Rectal smooth muscle tissue (tissue), 1 donor: ENCODE data around the gene MYH9.

Experiments
- H3K27ac ChIP-seq: one replicate; pipeline ENCODE4 v1.7.0; 2013; ENCODE audit warnings: low read depth, low read length, inconsistent platforms
- H3K27me3 ChIP-seq: one replicate; pipeline ENCODE4 v1.7.0; 2013; ENCODE audit warnings: low read length; ENCODE audit not compliant: control insufficient read depth, insufficient read depth
- H3K36me3 ChIP-seq: one replicate; pipeline ENCODE4 v1.7.0; 2013; ENCODE audit warnings: low read length; ENCODE audit not compliant: control insufficient read depth, insufficient read depth
- H3K4me1 ChIP-seq: one replicate; pipeline ENCODE4 v1.7.0; 2013; ENCODE audit warnings: low read length; ENCODE audit not compliant: control insufficient read depth, insufficient read depth
- H3K4me3 ChIP-seq: one replicate; pipeline ENCODE4 v1.7.0; 2013; ENCODE audit warnings: low read length
- H3K9ac ChIP-seq: one replicate; pipeline ENCODE4 v1.7.0; 2013; ENCODE audit warnings: low read length

The MYH9 gene

DNA sequence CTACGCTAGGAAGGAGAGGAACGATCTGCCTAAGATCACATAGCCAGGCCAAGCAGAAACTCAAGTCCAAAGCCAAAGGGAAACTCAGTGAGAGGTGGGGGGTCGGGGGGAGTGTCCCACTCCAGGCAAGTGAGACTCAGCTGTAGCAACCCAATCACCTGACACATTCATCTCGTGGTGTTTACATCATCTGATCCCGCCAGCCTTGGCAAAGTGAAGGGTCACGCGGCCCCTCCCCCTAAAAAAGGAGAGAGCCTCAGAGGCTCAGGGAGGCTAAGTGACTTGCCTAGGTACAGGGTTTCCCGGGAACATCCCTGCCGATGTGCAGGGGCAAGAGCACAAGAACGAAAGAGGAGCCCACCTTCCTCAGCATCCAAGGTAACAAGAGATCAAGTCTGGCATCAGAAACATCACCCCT is 21.5 kb downstream of the MYH9 start:
- Histone ChIP-seq H3K4me1 (peaks cover 91% of the 10 kb centered on the region), H3K4me3 (no peak overlapping the region), H3K36me3 (no peaks in the 10 kb centered on the region), H3K27me3 (no peaks in the 10 kb centered on the region), H3K27ac (peak overlapping the region; percentile 94), H3K9ac (no peak overlapping the region)

- Histone ChIP-seq H3K4me1 (peaks cover 91% of the 10 kb centered on the region), H3K9ac (no peak overlapping the region), H3K27ac (peak overlapping the region; percentile 94), H3K4me3 (no peak overlapping the region), H3K36me3 (no peaks in the 10 kb centered on the region), H3K27me3 (no peaks in the 10 kb centered on the region)
Measured at GRCh38 chr22:36365020-36365411, 22.8 kb downstream of the MYH9 start.

DNA sequence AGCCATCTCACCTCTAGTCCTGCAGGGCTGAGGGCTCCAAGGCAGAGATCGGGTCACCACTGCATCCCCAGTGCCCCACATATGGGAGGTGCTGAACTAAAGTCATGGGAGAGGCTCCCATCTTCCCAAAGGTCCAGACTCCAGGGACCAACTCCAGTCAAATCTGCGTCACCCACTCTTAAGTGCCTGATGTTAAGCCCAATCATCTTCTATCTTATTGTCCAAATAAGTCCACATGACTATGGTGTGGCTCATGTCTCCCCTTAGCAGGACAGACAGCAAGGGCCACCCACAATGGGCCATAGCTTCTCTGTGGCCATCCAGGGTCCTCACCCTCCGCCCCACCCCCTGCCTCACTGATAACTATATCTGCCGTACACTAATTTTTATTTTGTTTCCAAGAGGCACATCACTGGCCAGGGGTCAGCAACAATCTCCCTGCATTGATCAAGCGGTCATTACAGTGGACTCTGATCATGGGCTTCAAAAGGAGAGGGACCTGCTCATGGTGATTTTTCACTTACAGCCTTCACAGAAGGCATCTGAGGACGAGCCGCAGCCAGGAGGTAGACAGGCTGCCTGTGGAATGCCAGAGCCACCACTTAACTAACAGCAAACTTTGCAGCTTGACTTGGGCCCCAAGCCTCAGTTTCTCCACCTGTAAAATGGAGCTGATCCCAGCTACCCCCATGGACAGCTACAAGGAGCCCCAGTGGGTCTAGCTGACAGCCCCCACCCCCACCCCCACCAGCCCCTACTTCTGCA is 23.3 kb downstream of the MYH9 start:
- peaks cover 90% of the 10 kb centered on the region for H3K4me1 ChIP-seq
- no peak overlapping the region for H3K4me3 ChIP-seq
- H3K9ac ChIP-seq: no peak overlapping the region
- H3K36me3 ChIP-seq: no peaks in the 10 kb centered on the region
- peak overlapping the region; percentile 94 for H3K27ac ChIP-seq
- no peaks in the 10 kb centered on the region for H3K27me3 ChIP-seq

DNA sequence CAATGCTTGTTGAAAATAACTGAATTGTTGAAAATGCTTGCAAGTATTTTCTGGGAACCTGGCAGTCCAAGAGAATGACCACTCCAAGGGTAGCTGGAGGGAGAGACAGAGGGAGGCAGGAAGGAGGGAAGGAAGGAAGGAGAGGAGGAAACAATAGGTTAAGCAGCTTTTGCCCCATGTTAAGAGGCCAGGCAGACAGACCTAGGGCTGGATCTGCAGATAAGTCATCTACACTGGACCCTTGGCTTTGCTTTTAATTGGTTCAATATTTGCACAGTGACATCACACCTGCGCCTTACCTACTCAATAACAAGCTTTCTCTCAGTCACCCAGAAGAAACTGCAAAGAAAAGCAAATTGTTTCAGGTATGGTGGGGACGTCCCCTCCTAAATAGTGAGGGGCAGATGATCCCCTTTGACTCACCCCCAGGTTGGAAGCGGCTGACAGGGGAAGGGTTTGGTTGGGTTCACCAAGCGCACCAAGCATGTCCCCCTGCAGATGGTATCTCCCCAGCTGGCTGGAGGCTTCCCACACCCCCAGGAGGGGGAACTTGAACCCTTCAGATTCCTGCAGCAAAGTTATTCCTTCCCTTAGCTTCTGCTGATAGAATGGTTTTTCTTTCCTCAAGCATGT is 24.3 kb downstream of the MYH9 start:
- Histone ChIP-seq H3K27ac (peak overlapping the region; percentile 94), H3K4me3 (peak overlapping the region; percentile 20), H3K4me1 (peaks cover 90% of the 10 kb centered on the region), H3K27me3 (no peaks in the 10 kb centered on the region), H3K9ac (no peak overlapping the region), H3K36me3 (no peaks in the 10 kb centered on the region)

- Histone ChIP-seq H3K4me1 (peaks cover 86% of the 10 kb centered on the region), H3K4me3 (peak overlapping the region; percentile 20), H3K27ac (peak overlapping the region; percentile 94), H3K9ac (no peak overlapping the region), H3K27me3 (no peaks in the 10 kb centered on the region), H3K36me3 (no peaks in the 10 kb centered on the region)
Measured at GRCh38 chr22:36362932-36363331, 24.8 kb downstream of the MYH9 start.

GRCh38 chr22:36362075-36362474 is 25.7 kb downstream of the MYH9 start:
- Histone ChIP-seq H3K4me1 (peaks cover 86% of the 10 kb centered on the region), H3K36me3 (no peaks in the 10 kb centered on the region), H3K4me3 (no peak overlapping the region), H3K9ac (no peak overlapping the region), H3K27ac (peak overlapping the region; percentile 94), H3K27me3 (no peaks in the 10 kb centered on the region)

DNA sequence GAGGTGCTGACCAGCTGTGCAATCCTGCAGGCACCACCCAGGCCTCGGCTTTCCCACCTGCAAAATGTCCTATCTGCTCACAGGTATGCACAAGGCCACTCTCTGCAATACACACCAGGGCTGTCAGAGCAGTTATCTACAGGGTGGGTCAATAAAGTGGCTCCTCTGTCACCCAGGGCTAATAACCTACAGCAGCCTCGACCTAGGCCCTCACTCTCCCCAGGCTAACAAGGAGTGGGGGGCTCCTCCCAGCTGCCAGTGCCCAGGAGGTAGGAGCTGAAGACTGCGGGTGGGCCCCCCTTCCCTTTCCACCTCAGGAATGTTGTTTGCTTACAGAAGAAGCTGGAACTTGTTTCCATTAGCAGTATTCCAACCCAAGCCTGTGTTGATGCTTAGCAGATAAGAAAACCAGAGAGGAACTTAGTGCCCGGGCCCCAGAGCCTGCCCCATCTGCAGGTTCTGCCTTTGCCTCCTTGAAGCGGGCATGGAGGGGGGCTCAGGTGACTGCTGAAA is 26.8 kb downstream of the MYH9 start:
- no peak overlapping the region for H3K9ac ChIP-seq
- H3K4me1 ChIP-seq: peaks cover 83% of the 10 kb centered on the region
- peak overlapping the region; percentile 27 for H3K4me3 ChIP-seq
- peak overlapping the region; percentile 68 for H3K27ac ChIP-seq
- no peaks in the 10 kb centered on the region for H3K36me3 ChIP-seq
- H3K27me3 ChIP-seq: no peaks in the 10 kb centered on the region

- Histone ChIP-seq H3K4me1 (peaks cover 86% of the 10 kb centered on the region), H3K27me3 (no peaks in the 10 kb centered on the region), H3K36me3 (no peaks in the 10 kb centered on the region), H3K9ac (no peak overlapping the region), H3K27ac (peak overlapping the region; percentile 89), H3K4me3 (no peak overlapping the region)
Measured at GRCh38 chr22:36360011-36360410, 27.8 kb downstream of the MYH9 start.

DNA sequence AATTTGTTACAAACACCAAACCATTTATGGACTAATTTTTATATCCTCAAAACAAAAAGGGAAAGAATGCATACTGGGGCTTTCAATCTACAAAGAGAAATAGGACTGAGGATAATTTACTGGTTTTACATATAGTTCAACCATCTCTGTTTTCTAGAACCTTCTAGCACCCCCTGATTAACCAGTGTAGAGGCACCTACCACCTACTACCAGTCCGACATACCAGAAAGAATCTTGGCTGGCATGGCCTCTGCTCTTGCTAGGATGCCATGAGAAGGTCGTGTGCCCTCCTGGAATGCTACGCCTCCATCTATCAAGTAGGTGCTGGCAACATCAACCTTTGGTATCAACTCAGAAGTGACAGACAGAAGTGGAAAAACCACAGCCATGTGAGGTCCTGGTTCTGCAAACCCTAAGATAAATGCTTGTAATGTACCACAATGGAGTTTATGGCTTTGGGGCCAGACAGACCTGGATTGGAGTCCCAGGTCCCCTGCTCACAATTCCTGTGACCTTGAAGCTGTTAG is 28.2 kb downstream of the MYH9 start:
- Histone ChIP-seq H3K27me3 (no peaks in the 10 kb centered on the region), H3K9ac (no peak overlapping the region), H3K4me3 (peak overlapping the region; percentile 35), H3K36me3 (no peaks in the 10 kb centered on the region), H3K4me1 (peaks cover 87% of the 10 kb centered on the region), H3K27ac (peak overlapping the region; percentile 89)

DNA sequence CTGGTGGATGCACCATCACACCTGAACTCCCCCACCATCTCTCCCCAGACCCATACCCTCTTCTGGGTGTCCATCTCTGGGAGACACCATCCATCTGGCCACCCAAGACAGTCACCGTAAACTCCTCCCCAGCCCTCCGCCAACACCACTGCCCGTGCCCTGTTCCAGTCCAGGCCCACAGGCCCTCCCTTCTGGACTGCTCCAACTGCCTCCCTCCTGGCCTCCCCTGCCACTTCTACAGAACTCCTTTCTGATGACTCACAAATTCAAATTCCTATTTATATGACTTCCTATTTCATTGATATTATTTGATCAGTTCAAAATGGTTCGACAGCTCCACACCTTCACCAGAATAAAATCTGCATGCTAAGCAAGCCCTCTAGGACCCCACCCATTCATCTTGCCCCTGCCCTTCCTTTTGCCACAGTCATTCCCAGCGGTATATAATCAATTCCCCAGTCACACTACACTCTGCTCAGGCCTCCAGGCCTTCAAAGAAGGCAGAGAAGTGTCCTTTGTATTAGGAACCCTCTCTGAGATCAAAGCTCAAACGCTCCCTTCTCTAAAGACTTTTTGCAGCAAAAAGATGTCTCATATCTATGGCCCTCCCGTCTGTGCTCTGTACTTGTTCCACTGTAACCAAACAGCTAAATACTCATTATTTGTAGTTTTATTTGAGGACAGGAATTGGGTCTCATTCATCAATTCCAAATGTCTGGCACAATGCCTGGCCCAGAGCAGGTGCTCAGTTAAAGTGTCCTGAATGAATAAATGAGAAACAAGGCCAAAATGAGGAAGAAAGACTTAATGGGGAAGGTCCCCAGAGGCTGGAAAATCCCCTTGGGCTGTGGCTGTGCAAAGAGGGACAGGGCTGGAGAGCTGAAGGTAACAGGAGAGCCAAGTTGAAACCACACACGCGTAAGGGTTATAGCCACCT is 29.0 kb downstream of the MYH9 start:
- H3K4me1 ChIP-seq: peaks cover 80% of the 10 kb centered on the region
- H3K27ac ChIP-seq: peak overlapping the region; percentile 89
- no peaks in the 10 kb centered on the region for H3K27me3 ChIP-seq
- no peak overlapping the region for H3K4me3 ChIP-seq
- no peak overlapping the region for H3K9ac ChIP-seq
- no peaks in the 10 kb centered on the region for H3K36me3 ChIP-seq

- Histone ChIP-seq H3K4me3 (peak overlapping the region; percentile 1), H3K4me1 (peaks cover 76% of the 10 kb centered on the region), H3K9ac (peak overlapping the region; percentile 6), H3K27me3 (no peaks in the 10 kb centered on the region), H3K36me3 (no peaks in the 10 kb centered on the region), H3K27ac (peak overlapping the region; percentile 89)
Measured at GRCh38 chr22:36356708-36357624, 30.8 kb downstream of the MYH9 start.
